Measurements from ENCODE around the gene RAB11FIP3. TPM values are rescaled to one million over a fixed set of nuclear protein-coding genes. Genes with fewer than 3 reads are reported as not detected.
"Not testable (repeated sequence)": the region's sequence is repeated elsewhere in the genome, so short reads cannot be mapped to it uniquely, and the experiment has no call there.

Gene RAB11FIP3
- total RNA-seq, 1 donor: 14.7 TPM

DNA sequence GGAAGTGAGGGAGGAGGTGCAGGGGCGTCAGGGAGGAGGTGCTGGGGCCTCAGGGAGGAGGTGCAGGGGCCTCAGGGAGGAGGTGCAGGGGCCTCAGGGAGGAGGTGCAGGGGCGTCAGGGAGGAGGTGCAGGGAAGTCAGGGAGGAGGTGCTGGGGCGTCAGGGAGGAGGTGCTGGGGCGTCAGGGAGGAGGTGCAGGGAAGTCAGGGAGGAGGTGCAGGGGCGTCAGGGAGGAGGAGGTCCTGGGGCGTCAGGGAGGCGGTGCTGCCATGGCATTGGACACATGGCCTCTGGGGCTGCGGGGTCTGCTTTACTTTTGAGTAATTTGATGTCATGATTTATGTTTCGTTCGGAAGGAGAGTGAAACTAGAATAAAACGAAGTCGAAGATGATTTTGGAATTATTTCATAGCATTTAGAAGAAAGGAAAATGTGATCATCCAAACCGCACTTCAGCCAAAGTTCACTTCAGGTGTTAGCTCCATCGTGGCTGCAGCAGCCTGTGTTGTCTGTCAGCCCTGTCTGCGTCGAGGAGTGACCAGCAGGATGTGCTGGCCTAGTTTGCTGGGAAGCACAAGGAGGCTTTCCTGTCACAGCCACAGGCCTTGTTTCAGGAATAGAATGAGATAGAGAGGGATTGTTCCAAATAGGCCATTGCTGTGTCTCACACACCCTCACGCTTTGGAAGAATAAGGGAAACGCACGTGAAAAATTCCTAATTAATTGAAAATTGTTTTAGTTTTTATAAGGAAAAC, 42.8 kb downstream of the RAB11FIP3 start:
- TF ChIP-seq, protein P1, sequence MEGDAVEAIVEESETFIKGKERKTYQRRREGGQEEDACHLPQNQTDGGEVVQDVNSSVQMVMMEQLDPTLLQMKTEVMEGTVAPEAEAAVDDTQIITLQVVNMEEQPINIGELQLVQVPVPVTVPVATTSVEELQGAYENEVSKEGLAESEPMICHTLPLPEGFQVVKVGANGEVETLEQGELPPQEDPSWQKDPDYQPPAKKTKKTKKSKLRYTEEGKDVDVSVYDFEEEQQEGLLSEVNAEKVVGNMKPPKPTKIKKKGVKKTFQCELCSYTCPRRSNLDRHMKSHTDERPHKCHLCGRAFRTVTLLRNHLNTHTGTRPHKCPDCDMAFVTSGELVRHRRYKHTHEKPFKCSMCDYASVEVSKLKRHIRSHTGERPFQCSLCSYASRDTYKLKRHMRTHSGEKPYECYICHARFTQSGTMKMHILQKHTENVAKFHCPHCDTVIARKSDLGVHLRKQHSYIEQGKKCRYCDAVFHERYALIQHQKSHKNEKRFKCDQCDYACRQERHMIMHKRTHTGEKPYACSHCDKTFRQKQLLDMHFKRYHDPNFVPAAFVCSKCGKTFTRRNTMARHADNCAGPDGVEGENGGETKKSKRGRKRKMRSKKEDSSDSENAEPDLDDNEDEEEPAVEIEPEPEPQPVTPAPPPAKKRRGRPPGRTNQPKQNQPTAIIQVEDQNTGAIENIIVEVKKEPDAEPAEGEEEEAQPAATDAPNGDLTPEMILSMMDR (IDR thresholded peaks at IDR 0.05; ENCODE audit: insufficient read depth, low read length): no peak
- no peak overlapping the region for H3K4me3 ChIP-seq (ENCODE audit: low read depth, low read length)
- DNase-seq (ENCODE audit: low read depth): no peak

DNA sequence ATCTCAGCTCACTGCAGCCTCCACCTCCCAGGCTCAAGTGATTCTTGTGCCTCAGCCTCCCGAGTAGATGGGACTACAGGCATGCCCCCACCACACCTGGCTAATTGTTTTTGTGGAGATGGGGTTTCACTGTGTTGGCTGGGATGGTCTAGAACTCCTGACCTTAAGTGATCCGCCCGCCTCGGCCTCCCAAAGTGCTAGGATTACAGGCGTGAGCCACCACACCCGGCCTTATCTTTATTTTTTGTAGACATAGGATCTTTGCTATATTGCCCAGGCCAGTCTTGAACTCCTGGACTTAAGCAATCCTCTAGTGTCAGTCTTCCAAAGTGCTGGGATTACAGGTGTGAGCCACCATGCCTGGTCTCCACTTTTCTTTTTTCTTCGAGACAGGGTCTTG, 44.0 kb downstream of the RAB11FIP3 start:
- not testable (repeated sequence) for DNase-seq (ENCODE audit: low read depth); H3K4me3 ChIP-seq (ENCODE audit: low read depth, low read length)

DNA sequence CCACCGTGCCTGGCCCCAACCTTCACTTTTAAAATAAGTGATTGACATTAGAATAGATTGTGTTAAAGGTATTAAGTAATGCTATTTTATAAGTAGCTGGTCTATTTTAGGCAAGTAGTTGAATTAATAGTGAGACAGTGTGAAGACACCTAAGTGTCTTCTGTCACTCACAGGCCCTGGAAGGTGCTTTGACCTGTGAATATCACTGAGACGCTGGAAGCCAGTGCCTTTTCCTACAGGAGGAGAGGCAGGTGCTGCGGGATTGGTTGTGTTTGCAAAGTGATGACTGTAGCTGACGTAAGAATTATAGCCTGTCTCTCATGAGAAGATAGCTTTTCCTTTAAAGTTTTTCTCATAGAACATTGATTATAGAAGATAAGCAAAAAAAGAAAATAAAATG, 45.0 kb downstream of the RAB11FIP3 start:
- DNase-seq (ENCODE audit: low read depth): no peak
- TF ChIP-seq, protein P1 (IDR thresholded peaks at IDR 0.05; ENCODE audit: insufficient read depth, low read length): no peak
- no peak overlapping the region for H3K4me3 ChIP-seq (ENCODE audit: low read depth, low read length)

DNA sequence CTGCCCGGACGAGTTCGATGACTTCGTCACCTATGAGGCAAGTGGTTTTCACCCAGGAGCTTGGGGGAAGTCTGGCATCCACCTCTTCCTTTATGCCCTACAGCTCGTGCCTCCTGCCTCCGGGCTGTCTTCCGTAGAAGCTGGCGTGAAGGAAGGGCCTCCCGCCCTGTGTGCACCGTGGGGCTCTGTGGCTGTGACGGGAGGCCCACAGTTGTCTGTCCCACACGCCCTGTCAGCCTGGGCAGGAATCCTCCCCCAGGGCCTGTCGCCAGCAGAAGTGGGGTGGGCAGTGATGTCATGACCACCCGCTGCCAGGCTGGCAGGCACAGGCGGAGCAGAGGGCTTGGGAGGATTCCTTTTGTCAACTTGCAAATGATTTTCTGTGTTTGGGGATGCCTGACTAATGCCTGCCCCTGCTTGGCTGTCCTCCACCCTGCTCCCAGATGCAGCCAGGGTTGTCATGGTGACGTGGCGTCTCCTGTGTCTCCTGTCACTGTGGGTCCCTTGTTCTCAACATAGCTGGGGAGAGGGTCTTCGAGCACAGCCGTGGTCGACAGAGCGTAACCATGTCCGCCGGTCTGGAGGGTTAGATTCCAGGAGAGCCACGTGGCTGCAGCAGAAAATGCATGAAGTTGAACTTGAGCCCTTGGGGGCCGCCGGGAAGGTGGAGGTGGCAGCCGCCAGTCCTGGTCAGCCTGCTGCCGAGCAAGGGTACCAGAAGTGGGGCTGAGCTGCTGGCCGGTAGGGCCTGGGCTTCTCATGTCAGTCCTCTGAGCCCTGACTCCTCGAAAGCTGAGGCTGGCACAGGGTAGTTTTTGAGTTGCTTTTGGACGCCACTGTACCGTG, 46.1 kb downstream of the RAB11FIP3 start:
- no peak for DNase-seq (ENCODE audit: low read depth)
- no peak overlapping the region for H3K4me3 ChIP-seq (ENCODE audit: low read depth, low read length)
- TF ChIP-seq, protein P1 (IDR thresholded peaks at IDR 0.05; ENCODE audit: insufficient read depth, low read length): no peak

DNA sequence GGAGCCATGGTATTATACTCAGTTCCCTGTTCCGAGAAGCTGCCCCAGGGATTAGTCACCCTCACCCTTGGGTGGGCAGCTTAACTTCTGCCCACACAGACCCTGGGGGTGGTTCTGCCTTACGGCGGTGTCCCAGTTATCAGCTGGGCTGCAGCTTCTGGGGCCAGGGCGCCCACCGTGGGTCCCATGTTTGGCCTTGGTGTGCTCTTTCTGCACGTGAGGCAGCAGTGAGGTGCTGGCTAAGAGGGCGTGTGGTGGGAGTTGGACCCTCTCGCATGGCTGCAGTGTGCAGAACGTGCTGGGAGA, 46.7 kb downstream of the RAB11FIP3 start:
- H3K4me3 ChIP-seq (ENCODE audit: low read depth, low read length): no peak overlapping the region
- DNase-seq (ENCODE audit: low read depth): no peak
- TF ChIP-seq, protein P1 (IDR thresholded peaks at IDR 0.05; ENCODE audit: insufficient read depth, low read length): no peak

DNA sequence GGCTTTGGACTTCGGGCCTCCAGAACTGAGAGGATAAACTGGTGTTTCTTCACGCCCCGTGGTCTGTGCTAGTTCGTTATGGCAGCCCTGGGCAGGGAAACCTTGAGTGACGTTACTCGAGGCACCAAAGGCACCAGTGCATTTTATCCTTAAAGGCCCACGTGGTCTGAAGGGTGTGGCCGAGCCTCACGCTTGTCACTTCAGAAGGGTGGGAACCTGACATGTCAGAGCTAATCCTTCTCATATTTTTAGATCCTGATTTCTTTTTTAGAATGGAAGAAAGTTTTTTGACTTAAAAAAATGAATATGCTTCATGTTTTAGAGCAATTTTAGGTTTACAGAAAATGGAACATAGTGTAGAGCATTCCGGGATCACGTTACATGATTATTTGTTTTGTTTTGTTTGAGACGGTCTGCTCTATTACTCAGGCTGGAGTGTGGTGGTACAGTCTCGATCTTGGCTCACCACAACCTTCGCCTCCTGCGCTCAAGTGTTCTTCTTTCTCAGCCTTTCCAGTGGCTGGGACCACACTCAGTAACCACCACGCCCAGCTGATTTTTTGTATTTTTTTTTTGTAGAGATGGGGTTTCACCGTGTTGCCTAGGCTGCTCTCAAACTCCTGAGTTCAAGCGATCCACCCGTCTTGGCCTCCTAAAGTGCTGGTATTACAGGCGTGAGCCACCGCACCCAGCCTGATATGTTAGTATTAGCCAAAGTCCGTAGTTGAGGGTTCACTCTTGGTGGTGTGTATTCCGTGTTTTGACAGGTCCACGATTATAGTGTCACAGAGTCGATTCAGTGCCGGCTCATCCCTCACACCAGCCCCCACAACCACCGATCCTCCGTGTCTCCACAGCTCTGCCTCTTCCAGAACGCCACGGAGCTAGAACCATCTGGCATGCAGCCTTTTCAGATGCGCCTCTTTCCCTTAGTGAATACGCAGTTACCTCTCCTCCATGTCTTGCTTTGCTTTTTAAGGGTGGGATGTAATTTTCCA, 47.9 kb downstream of the RAB11FIP3 start:
- H3K4me3 ChIP-seq (ENCODE audit: low read depth, low read length): no peak overlapping the region
- no peak for DNase-seq (ENCODE audit: low read depth)
- TF ChIP-seq, protein P1 (IDR thresholded peaks at IDR 0.05; ENCODE audit: insufficient read depth, low read length): no peak

Measured in fibroblast of the aortic adventitia (primary cell).